ENCODE measurements around the gene GJA4.

- no peak for TF ChIP-seq TAF1 (IDR thresholded peaks at IDR 0.05; ENCODE audit: low read depth, low read length)
- no peak for TF ChIP-seq POLR2AphosphoS5 (IDR thresholded peaks at IDR 0.05; ENCODE audit: low read depth, low read length)
- no peak for TF ChIP-seq POLR2A (IDR thresholded peaks at IDR 0.05; ENCODE audit: low read depth, low read length)
Observed at GRCh38 chr1:34803770-34804169, 11.0 kb downstream of the GJA4 start.
